Colonic mucosa (tissue), 4 donors: Measurements from ENCODE around the gene DOCK9. TPM values are rescaled to one million over a fixed set of nuclear protein-coding genes. Genes with fewer than 3 reads are reported as not detected.

ENCODE experiments used
- DNase-seq: peaks from one replicate; pipeline ENCODE4 v3.0.0-alpha.2; 2020
- H3K27ac ChIP-seq: fragments of 200-600 bp; one replicate; pipeline ENCODE4 v1.8.0; 2021
- H3K27me3 ChIP-seq: fragments of 200-600 bp; one replicate; pipeline ENCODE4 v1.8.0; 2021
- H3K36me3 ChIP-seq: fragments of 200-600 bp; one replicate; pipeline ENCODE4 v1.8.0; 2021
- H3K4me1 ChIP-seq: fragments of 200-600 bp; one replicate; pipeline ENCODE4 v1.8.0; 2021; ENCODE audit warnings: mild to moderate bottlenecking
- H3K4me3 ChIP-seq: fragments of 200-600 bp; one replicate; pipeline ENCODE4 v1.8.0; 2021
- H3K9ac ChIP-seq, 2 donors: one replicate each; pipeline ENCODE4 v1.7.0; 2013; ENCODE audit warnings: control low read depth in 2 of 2, low read depth in 2 of 2, low read length in 2 of 2
- H3K9me3 ChIP-seq: fragments of 200-600 bp; one replicate; pipeline ENCODE4 v1.8.0; 2021
- CTCF ChIP-seq: fragments of 200-600 bp; IDR thresholded peaks from one replicate; pipeline ENCODE4 v1.8.0; 2022; ENCODE audit warnings: antibody characterized with exemption, mild to moderate bottlenecking
- intact Hi-C: fragments of 100-400 bp; cut with DNase I; formaldehyde crosslinking; loops from one replicate; pipeline ENCODE4 v1.14.1; 2022
- total RNA-seq, 2 donors: library from RNA; stranded (reverse); fragmentation: NEBNext Ultra II Directional in 1 of 2; extraction: Animal tissue kit (Norgen Biotek cat#: 25700) in 1 of 2; gene quantifications; one replicate each; pipeline ENCODE4 v1.2.1, GENCODE V29; 2021
- donor health status: healthy.
- donor health status: DM: no; HTN: no; CAD: no.
- donor health status: DM: no; HTN: no; CAD: no.

DOCK9 gene
- total RNA-seq, 2 donors from 2014 or later = 42.3 to 52.4 TPM

GRCh38 chr13:98769736-98770135 lies 208.1 kb downstream of the DOCK9 start:
- Histone ChIP-seq H3K27me3 (no peaks in the 10 kb centered on the region), H3K4me1 (no peaks in the 10 kb centered on the region), H3K27ac (no peak overlapping the region), H3K9me3 (no peaks in the 10 kb centered on the region), H3K9ac (no peak overlapping the region), H3K36me3 (no peaks in the 10 kb centered on the region), H3K4me3 (no peak overlapping the region)
- no peak for DNase-seq
- no peak for TF ChIP-seq CTCF
- intact Hi-C loops = no loop called here

- Histone ChIP-seq H3K27me3 (no peaks in the 10 kb centered on the region), H3K4me3 (no peak overlapping the region), H3K36me3 (no peaks in the 10 kb centered on the region), H3K9ac (no peak overlapping the region), H3K27ac (no peak overlapping the region), H3K9me3 (no peaks in the 10 kb centered on the region), H3K4me1 (no peaks in the 10 kb centered on the region)
- intact Hi-C loops = no loop called here
- TF ChIP-seq CTCF = no peak
- DNase-seq = no peak
These were observed 209.3 kb downstream of the DOCK9 start for GRCh38 chr13:98768522-98768921.

GRCh38 chr13:98766697-98767096 lies 211.2 kb downstream of the DOCK9 start:
- Histone ChIP-seq H3K36me3 (no peaks in the 10 kb centered on the region), H3K4me3 (no peak overlapping the region), H3K9me3 (no peaks in the 10 kb centered on the region), H3K27ac (no peak overlapping the region), H3K27me3 (no peaks in the 10 kb centered on the region), H3K9ac (no peak overlapping the region), H3K4me1 (no peaks in the 10 kb centered on the region)
- no peak for DNase-seq
- intact Hi-C loops = no loop called here
- no peak for TF ChIP-seq CTCF

GRCh38 chr13:98765996-98766519 lies 211.8 kb downstream of the DOCK9 start:
- Histone ChIP-seq H3K27ac (no peak overlapping the region), H3K4me3 (no peak overlapping the region), H3K9ac (no peak overlapping the region), H3K27me3 (no peaks in the 10 kb centered on the region), H3K4me1 (no peaks in the 10 kb centered on the region), H3K36me3 (no peaks in the 10 kb centered on the region), H3K9me3 (no peaks in the 10 kb centered on the region)
- no peak for DNase-seq
- intact Hi-C loops = no loop called here
- no peak for TF ChIP-seq CTCF

- Histone ChIP-seq H3K36me3 (no peaks in the 10 kb centered on the region), H3K4me1 (no peaks in the 10 kb centered on the region), H3K27me3 (no peaks in the 10 kb centered on the region), H3K9me3 (no peaks in the 10 kb centered on the region), H3K4me3 (no peak overlapping the region), H3K27ac (no peak overlapping the region), H3K9ac (no peak overlapping the region)
- no peak for TF ChIP-seq CTCF
- intact Hi-C loops = no loop called here
- DNase-seq = no peak
These were observed 215.8 kb downstream of the DOCK9 start for GRCh38 chr13:98761986-98762616.
